Stimulated activated CD4-positive, alpha-beta T cell treated with anti-CD3 and anti-CD28 coated beads, Interleukin-2, amount 100 ng/mL, for 24 hours (primary cell): ENCODE measurements around the gene MROH2A.
A peak's percentile ranks its signal among the peaks of the same experiment; 100 is the strongest.

Experiments used
- DNase-seq, 2 donors: peaks; one replicate each; pipeline ENCODE4 v3.0.0-alpha.2; 2020

Gene MROH2A

DNA sequence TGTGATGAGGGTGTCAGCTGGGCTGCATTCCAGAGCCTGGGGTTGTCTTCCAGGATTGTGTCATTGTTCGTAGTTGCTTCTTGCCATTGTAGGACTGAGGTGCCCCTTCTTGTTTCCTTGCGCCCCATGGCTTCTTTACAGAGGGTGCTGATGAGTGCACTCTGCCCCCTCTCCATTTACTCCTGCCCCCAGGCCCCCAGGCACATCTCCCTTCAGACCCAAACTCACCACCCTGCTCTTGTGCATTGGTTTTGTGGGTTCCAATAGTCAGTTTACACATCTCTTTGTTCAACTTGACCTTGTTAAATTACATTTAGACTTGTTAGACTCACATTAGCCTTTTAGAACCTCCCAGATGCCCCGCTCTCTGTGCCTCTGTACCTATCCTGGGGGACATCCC, 43.1 kb downstream of the MROH2A start:
- DNase-seq, result no peak

DNA sequence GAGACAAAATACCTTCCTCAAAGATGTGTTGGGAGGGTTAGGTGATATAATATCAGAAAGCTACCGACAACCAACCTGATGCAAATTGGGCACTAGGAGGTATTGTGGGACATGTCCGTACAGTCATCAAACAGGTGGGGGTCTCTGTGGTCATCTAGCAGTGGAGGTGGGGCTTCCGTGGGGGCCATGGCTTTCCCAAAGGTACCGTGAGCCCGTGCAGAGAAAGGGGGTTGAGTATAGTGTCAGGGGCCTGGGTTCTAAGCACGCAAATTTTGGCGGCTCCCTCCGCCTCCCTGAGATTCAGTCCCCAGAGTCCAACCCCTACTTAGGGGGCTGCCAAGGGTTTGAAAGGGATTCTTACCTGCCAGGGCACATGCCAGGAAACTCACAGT, 43.6 kb downstream of the MROH2A start:
- DNase-seq, result no peak

DNA sequence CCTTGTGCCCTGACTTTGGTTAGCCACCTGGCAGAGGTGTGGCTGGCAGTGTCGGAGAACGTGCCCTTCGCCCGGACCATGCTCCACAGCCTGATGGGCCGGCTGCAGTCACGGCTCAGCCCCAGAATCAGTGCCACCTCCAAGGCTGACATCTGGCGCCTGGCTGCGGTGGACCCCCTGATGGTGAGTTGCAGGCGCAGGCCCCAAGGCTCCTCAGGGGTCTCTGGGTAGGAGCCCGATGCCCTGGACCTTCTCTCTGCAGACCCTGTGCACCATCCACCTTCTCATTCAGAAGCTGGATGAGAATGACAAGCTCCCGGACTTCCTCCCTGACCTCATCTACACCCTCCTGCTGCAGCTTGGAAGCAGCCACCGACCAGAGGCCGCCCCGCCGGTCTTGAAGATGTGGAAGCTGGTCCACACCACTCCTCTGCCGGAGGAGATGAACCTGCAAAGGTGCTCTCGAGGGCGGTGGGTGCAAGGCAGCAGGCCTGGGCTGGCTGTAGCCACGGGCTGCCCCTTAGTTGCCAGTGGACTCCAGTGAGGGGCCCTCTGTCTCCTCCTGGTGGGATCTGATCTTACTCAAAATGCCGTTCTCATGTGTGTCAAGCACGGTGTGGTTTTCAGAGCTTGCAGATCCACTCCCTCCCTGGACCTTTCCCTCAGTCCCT, 44.1 kb downstream of the MROH2A start:
- DNase-seq, result no peak

DNA sequence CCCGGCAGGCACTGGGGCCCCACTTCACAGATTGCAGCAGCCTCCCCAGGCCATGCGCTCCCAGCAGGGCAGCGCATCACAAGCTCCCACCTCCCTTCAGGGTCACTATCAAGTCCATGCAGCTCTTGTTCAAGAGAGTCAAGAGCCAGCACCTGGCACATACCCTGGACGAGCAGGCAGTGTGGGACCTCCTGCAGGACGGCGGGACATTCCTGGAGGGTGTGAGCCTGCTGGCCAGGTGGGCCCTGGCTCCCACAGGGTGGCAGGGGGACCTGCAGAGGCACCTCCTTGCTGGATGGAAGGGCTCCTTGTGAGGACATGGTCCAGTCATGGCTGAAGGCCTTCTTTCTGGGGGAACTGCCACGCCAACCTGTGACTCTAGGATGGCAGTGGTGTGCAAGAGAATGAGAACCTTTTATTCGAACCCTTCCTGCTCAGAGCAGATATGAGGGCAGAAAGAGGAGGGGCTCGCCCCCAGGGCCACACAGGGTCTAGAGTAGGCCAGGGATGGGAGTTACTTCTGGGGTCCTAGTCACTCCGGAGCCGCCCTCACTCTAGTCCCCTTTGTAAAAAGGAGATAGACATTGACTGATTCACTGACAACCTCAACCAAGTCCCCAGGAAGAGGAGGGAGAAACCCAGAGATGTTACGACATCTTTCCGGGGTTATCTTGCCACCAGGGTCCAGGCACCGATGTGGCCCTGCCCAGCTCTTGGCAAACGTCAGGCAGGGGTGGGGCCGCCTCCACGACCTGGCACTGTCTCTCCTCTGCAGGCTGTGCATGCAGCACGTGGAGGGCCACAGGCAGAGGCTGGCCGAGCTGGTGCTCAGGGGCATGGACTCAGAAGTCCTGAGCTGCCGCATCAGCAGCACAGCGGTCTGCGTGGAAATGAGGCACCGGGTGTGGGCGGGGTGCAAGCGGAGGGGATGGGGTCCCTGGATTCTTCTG, 44.9 kb downstream of the MROH2A start:
- DNase-seq, result no peak

DNA sequence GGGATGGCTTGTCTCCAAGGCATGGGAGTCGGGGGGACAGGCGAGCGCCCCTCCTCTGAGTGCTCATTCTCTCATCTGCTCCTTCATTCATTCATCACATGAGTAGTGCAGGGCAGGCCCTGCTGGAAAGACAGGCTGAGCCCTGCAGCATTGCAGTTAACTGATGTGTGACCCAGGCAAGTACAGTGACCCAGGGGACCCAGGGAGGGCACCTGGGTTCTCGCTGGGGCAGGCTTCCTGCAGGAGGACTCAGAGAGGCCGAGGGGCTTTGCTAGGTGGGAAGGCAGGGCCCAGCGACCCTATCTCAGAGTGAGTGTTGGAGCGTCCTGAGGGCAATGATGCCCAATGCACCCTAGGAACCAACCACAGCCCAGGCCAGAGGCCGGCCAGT, 45.6 kb downstream of the MROH2A start:
- DNase-seq, result no peak

DNA sequence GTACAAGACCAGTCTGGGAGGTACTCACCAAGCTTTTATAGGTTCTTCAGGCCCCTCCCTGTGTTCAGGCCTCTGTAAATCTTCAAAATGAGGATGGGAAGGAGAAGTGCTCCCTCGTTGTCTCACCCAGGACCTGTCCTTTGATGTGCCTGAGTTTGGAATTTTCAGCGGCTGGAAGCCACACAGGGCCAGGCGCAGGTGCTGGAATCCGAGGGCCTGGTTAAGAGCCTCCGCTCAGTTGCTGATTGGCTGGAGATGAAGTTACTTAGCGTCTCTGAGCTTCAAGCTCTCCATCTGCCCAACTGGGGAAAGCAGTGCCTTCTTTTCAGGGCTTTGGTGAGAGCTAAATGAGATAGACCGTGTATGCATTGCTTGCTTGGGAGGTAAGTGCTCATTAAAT, 46.2 kb downstream of the MROH2A start:
- DNase-seq, result no peak

DNA sequence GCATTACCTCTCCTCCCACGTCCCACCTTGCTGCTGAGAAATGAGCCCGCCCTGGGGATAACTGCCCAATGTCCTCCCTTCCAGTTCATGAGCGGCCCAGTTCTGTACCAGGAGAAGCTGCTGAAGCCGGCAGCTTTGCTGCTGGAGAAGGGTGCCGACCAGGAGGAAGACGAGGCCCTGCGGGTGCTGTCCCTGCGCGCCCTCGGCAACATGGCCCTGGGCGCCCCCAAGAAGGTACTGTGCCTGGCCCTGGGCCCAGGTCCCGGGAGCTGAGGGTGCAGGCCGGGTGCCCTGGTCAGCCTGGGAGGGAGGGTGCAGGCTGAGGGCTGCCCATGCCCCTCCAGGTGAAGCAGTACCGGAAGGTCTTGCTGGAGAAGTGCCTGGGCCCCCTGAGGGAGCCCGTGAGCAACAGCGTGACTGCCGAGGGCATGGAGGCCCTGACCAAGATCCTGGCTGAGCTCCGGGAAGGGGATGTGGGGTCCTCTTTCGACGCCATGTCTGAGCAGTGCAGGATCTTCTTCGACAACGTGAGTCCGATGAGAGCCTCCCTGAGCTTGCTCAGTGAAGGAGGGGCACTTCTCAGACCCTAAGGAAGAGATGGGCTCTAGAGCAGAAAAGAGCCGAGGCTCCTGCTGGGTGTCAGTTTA, 50.5 kb downstream of the MROH2A start:
- DNase-seq, result no peak

DNA sequence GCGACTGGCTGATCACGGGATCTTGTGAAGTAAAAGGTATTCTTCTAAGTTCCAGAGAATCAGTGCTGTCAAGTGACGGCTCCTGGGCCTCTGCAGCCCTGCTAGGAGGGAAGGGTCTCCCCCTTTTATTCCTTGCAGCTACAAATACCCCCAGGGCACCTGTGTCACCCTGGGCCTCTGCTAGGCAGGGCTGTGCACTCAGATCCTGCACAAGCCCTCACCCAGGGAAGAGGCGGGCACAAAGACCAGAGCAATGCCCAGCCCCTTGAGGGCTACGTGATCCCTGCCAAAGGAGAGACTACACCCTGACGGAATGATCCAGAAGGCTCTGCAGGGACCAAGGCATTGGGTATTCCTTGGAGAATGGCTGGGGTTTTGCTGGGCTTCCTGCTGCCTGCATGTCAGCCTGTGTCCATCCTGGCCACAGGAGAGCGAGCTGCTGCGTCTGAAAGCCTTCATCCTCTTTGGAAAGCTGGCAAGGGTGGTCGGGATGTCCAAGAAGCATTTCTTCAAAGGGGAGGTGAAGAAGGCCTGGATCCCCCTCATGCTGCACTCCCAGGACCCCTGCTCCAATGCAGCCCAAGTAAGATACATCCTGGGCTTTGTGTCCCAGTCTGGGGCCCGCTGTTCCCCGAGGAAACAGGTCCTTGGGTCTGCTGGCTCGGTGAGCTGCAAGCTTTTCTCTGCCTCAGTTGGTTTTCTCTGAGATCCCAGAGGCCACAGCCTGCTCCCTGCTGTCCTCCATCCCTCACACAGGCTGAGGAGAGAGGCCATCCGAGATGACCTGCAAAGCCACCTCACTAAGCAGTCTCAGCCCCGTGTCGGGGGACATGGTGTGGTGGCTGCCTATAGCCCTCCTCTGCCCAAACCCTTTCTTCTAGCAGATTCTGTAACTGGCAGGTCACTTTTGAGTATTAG, 51.3 kb downstream of the MROH2A start:
- DNase-seq, result peak in 1 of 2 donors; percentile 8

DNA sequence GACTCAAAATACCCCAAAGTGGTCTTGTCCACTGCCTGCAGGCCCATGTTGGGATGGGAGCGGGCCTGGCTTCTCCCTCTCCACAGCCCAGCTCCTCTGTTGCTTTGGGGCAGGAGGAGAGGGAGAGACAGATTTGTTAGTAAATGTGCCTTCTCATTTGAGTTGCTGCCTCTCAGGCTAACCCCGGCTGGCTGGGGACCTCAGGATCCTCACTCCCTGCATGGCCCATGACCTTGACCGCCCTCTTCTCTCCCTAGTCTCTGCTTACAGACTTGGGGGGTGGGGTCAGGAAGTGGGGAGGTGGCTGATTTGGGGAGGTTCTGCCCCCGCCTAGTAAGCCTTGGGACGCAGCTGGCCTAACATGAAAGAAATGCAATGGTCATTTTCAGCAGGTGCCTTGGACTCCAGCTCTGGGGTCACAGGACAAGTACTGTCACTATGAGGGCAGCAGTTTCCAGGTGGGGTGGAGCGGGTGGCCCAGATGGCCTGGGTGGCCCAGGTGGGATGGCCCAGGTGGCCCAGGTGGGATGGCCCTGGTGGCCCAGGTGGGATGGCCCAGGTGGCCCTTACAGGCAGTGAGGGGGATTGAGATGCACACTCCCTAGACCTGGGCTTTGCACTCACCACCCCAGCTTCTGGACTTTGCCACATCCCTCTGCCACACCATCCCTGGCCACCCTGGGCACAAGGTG, 52.1 kb downstream of the MROH2A start:
- peak in 1 of 2 donors; percentile 12 for DNase-seq

DNA sequence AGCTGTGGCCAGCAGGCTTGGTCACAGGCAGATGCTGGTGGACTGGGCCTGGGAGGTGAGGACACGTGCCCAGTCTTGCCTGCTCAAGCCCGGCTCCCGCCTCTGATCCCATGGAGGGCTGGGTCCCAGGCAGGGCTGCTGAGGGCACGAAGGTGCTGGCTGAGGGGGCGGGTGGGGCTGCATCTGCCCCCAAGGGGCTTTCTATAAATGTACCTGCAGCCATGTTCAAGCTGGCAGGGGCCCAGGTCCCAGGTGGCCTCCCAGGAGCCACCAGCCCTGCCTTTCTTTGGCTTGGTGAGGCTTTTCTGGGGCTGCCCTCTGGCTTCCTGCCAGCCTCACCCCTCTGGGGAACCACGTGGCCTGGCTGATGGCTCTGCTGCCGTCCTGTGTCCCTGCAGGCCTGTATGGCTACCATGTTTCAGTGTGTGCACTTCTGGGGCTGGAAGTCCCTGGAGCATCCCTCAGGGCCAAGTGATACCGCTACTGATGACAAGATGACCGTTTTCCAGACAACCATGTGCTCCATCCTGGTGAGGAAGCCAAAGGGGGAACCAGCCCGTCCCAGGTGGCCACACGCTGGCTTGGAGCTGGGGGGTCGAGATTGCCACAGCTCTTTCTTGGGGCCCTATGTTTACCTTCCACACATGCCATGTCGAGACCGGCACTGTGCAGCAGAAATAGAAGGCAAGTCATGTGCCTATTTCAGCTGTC, 53.0 kb downstream of the MROH2A start:
- DNase-seq, result no peak

DNA sequence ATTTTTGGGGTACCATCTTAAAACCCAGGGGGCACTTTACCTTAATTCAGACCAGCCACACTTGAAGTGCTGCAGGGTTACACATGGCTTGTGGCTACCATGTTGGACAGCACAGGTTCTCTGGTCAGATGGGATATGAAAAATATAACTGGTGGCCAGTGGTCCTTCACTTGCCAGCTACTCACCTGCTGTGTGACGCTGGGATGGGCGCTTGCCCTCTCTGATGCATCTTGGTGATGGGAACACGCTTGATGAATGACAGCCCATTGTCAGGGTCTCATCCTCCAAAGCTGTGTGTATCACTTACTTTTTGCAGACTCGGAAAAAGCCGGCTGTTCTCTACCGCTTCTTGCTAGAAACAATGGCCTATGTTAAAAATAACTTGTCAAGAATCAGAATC, 53.7 kb downstream of the MROH2A start:
- no peak for DNase-seq

DNA sequence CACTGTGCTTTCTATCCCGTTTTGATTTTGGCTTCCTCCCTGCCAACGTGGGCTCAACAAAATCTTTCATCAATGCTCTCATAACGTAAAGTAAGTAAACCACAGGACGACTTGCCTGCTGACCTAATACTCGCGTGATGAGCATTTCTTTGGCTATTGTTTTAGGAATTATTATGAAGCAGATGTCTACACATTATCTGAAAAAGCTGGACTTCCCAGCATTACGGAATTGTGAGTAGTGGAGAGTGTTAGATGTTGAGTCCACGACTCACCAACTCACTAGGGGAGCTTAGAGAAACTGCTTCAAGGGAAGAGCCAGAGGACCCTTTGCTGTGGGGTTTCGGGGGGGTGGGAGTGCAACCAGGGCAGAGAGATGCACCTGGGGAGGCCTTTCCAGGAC, 54.3 kb downstream of the MROH2A start:
- no peak for DNase-seq

DNA sequence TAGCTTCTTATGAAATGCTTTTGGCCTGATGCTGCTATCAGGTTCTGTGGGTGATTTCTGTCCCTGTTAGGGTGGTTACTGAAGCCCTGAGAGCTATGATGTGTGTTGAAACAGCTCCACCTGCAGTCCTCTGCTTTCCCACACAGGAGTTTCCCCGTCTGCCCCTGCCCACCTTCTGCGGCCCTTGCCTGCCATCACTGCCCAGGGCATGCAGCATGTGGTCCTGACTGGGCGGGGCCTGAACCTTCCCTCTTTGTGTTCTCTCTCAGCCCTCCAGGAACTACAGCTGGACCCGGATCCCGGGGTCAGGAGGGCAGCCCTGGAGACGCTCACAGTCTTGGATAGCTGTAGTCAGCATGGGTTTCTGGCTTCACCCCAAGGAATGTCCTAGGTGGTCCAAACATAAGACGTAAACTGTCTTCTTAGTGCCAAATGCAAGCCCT, 54.8 kb downstream of the MROH2A start:
- no peak for DNase-seq

DNA sequence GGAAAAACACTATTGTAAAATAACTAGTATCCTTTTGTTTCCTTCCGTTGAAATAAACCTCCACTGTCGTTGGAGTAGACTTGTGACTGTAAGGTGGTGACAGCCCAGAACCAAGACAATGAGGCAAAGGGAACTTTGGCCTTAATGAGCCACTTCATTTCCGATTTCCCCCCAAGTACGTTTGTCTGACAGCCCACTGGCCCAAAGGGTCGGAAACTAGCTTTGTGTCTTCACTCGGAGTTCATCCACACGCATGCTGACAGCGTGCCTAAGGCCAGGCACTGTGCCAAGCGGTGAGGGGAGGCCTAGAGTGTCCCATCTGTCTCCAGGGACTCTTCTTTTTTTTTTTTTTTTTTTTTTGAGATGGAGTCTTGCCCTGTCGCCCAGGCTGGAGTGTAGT, 55.2 kb downstream of the MROH2A start:
- no peak for DNase-seq

DNA sequence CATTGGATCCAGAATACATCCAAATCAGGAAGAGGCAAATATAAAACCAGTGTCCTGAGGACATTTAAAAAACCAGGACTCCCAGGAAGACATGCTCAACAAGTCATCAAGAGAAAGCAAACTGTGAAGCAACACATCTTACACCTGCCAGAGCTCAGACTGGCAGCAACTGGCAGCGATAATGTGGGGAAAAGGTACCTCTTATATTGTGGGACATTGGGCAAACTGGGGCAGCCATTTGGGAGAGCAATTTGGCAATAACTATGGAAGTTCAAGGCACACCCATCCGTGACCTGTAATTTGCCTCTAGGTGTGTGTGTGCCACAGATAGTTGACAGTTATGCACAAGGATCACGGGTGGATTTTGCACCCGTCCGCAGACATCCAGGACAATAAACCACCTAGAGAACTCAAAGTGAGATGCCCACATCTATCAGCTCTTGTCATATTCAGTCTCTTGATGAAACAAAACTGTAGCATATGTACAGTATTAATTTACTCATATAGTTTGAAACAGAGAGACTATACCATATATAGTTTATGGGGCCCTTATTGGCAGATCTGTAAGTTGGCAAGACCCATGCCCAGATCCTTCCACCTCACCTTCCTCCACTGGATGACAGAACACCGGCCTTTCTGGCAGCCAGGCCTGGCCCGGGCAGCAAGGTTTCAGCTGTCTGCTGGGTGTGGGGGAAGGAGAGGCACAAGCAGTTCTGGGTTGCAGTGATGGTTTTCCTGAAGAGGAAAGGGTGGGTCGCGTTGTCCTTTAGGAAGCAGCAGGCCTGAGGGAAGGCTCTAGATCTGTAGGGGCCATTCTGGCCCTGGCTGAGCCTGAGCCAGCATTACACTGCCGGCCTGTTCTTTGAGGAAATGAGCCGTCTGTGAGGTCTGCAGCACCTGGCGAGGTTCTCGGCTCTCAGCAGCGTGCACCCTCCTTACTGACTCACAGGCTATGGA, 57.4 kb downstream of the MROH2A start:
- DNase-seq, result peak in 1 of 2 donors; percentile 8

DNA sequence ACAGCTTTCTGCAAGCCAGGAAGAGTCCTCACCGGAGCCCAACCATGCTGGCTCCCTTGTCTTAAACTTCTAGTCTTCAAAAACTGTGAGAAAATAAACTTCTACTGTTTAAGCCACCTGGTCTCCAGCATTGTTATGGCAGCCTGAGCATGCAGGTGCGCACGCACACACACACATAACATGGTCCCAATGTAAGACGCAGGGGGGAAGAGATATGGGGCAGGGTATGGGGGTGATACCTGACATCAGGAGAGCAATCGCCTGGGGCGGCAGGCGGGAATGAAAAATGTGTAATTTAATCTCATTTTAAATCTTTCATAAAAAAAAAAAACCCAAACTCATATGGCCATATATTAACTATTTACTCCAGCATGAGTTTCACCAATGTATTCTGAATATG, 58.2 kb downstream of the MROH2A start:
- DNase-seq, result peak in 1 of 2 donors; percentile 9

DNA sequence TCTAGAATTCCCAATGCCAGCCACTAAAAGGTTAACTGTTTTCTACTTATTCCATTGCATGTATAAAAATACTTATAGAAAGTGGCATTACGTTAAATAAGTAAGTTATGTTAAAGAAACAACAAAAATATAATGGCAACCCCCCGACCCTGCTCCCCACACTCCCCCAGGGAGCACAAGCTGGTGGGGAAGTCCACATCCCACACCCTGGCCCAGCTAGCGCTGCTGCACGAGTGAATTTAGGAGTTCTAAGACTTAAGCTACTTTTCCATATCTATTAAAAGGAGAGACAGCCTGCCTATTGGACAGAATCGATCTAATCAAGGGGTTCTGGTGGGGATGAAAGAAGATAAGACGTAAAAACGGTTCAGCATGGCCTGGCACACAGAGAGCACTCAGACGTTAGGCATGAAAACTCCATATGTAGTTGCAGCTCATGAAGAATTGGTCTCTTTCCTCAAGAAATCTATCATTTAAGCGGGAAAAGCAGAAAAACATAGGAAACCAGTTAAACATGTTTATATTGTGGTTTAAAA, 59.6 kb downstream of the MROH2A start:
- peak in 1 of 2 donors; percentile 9 for DNase-seq

DNA sequence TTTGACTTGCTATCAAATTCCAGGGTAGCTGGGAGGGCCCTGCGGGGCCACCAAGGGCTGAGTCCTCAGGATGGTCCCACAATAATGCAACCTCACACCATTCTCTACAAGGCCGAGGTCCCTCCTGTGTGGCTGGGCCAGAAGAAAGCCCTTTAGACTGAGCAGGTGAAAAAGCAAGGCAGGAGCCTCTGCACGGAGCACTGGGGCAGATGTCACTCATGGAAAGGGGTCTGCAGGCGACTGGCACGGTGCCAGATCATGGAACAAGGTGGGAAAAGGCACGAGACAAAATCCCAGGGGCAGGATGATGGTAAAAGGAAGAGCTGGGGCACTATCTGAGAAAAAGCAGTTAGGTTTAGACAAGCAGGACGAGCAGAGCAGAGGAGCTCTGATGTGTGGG, 60.1 kb downstream of the MROH2A start:
- peak in 1 of 2 donors; percentile 11 for DNase-seq

DNA sequence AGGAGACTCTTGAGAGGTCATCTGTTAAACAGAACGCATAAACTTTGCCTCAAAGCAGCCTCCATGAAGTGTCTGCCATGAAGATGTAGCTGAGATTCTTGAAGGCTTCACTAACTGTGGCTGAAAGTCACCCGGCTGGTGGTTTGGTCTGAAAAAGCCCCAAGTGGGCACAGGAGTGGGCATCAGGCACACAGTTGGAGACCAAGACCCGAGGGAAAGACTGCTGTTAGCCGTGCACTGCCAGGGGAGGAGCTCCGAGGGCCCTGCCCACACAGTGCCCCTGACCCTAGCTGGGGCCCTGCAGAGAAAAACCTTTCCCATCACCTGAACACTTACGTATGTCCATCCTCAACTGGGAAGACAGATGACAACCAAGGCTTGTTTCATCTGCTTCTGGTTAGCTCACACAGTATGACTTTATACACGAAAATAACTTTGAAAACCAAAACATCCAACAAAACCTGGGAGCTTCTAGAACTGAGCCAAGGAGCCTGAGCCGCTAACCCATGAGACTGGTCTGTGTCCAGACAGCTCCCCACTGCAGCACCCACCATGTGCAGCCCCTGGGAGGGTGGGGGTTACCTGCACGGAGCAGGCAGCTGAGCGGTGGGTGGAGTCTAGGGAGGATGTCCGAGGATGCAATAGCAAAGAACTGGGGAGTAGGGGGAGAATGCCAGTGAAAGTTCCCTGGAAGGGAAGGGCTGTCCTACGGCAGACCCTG, 60.8 kb downstream of the MROH2A start:
- DNase-seq, result peak in 1 of 2 donors; percentile 10
